ENCODE measurements around the gene CCDC83.

GRCh38 chr11:85903406-85903805 lies 48.2 kb downstream of the CCDC83 start:
- TF ChIP-seq CTCF (IDR thresholded peaks at IDR 0.05) (no peak), POLR2A (IDR thresholded peaks at IDR 0.05) (no peak)

Measured in heart left ventricle (tissue), 13 donors.